Muscle layer of duodenum (tissue), 2 donors: ENCODE measurements around the gene NAALADL2.
"Not testable (repeated sequence)": the region's sequence is repeated elsewhere in the genome, so short reads cannot be mapped to it uniquely, and the experiment has no call there.

Experiments used
- H3K27ac ChIP-seq: one replicate; pipeline ENCODE4 v1.7.0; 2013; ENCODE audit warnings: mild to moderate bottlenecking, low read length
- H3K27me3 ChIP-seq: one replicate; pipeline ENCODE4 v1.7.0; 2013; ENCODE audit warnings: low read depth, mild to moderate bottlenecking, control low read depth, low read length
- H3K36me3 ChIP-seq, 2 donors: one replicate each; pipeline ENCODE4 v1.7.0; 2013; ENCODE audit warnings: low read length in 2 of 2, control low read depth in 1 of 2, mild to moderate bottlenecking in 1 of 2; ENCODE audit not compliant: insufficient read depth in 2 of 2, control insufficient read depth in 1 of 2
- H3K4me1 ChIP-seq, 2 donors: one replicate each; pipeline ENCODE4 v1.7.0; 2013; ENCODE audit warnings: low read length in 2 of 2, mild to moderate bottlenecking in 2 of 2, control low read depth in 1 of 2, moderate library complexity in 1 of 2; ENCODE audit not compliant: insufficient read depth in 2 of 2, control insufficient read depth in 1 of 2
- H3K4me3 ChIP-seq, 2 donors: one replicate each; pipeline ENCODE4 v1.7.0; 2013; ENCODE audit warnings: low read length in 2 of 2, low read depth in 1 of 2, mild to moderate bottlenecking in 1 of 2
- H3K9me3 ChIP-seq, 2 donors: one replicate each; pipeline ENCODE4 v1.7.0; 2013; ENCODE audit warnings: low read length in 2 of 2, control low read depth in 1 of 2, mild to moderate bottlenecking in 1 of 2; ENCODE audit not compliant: control insufficient read depth in 1 of 2
- donor health status: healthy.

Gene NAALADL2

DNA sequence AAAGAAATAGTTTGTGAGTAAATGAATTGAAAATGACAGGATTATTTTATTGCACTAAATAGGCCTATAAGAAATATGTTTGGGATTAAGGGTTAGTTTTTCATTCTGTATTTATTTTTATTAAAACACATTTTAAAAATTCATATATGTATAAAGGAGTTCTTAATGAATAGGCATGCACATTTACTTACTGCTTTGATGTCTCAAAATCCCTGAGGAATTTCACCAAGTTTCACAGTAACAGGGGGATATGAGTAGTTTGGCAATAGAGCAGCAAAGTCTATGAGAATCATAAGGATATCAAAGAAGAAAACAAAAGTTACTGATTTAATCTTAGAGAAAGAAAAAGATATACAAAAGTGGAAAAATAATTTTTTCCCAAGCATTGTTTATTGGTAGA is 411.7 kb downstream of the NAALADL2 start:
- H3K9me3 ChIP-seq, result no peaks in the 10 kb centered on the region
- no peak overlapping the region for H3K27ac ChIP-seq
- H3K27me3 ChIP-seq, result no peaks in the 10 kb centered on the region
- no peaks in the 10 kb centered on the region for H3K4me1 ChIP-seq
- no peak overlapping the region for H3K4me3 ChIP-seq
- no peaks in the 10 kb centered on the region for H3K36me3 ChIP-seq

DNA sequence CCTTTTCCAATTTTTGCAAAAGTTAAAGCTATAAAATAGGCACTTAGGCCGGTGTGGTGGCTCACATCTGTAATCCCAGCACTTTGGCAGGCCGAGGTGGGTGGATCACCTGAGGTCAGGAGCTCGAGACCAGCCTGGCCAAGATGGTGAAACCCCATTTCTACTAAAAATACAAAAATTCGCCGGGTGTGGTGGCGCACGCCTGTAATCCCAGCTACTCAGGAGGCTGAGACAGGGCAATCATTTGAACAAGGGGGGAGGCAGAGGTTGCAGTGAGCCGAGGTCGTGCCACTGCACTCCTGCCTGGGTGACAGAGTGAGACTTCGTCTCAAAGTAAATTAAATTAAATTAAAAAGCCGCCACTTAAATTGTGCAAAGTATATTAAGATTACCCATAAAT is 412.3 kb downstream of the NAALADL2 start:
- not testable (repeated sequence) for H3K27ac ChIP-seq, H3K4me1 ChIP-seq, H3K36me3 ChIP-seq, H3K4me3 ChIP-seq, H3K27me3 ChIP-seq, H3K9me3 ChIP-seq

DNA sequence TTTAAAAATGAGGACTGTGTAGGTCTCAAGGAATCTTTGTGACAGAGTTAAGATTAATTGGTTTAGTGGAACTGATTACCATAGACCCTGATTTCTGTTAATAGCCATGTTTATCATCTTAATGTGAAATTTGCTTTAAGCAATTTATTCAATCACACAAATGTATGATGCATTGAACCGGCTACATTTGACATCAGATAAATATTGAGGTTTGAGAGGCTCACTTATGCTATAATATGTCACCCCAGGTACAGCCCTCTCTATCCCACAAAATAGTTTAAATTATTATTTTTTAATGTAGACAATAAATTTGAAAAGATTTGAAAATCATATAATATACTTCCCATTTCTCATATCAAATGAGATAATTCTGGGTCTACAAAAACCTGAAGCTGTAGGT is 413.3 kb downstream of the NAALADL2 start:
- no peak overlapping the region for H3K27ac ChIP-seq
- no peak overlapping the region for H3K4me3 ChIP-seq
- no peaks in the 10 kb centered on the region for H3K9me3 ChIP-seq
- H3K27me3 ChIP-seq, result no peaks in the 10 kb centered on the region
- no peaks in the 10 kb centered on the region for H3K36me3 ChIP-seq
- H3K4me1 ChIP-seq, result no peaks in the 10 kb centered on the region

DNA sequence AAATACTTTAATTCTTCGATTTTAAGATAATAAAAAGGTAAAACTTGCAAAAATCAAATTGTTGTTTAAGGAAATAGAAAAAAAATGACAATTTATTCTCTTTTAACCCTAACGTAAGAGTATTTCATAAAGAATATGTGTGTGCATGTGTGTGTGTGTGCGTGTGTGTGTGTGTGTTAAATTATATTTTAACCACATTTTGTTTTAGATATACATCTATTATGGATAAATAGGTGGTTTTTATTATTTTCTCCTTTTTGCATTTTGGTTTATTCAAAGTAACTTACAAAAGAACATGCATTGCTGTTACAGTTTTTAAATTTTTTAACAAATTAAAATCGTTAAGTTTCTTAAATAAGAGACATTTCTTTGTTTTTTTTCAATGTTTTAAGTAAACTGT is 414.4 kb downstream of the NAALADL2 start:
- no peaks in the 10 kb centered on the region for H3K9me3 ChIP-seq
- H3K4me1 ChIP-seq, result no peaks in the 10 kb centered on the region
- no peak overlapping the region for H3K27ac ChIP-seq
- H3K4me3 ChIP-seq, result no peak overlapping the region
- H3K36me3 ChIP-seq, result no peaks in the 10 kb centered on the region
- H3K27me3 ChIP-seq, result no peaks in the 10 kb centered on the region

DNA sequence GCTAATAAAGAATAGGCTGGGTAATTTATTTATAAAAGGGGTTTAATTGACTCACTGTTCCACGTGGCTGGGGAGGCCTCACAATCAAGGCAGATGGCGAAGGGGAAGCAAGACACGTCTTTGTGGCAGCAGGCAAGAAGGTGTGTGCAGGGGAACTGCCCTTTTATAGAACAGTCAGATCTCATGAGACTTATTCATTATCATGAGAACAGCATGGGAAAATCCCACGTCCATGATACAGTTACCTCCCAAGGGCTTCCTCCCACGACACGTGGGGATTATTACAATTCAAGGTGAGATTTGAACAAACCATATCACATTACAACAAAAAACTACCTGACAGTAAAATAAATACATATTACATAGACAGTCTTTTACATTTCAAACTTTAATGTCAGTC is 414.9 kb downstream of the NAALADL2 start:
- Histone ChIP-seq H3K27ac (no peak overlapping the region), H3K4me1 (no peaks in the 10 kb centered on the region), H3K36me3 (no peaks in the 10 kb centered on the region), H3K27me3 (no peaks in the 10 kb centered on the region), H3K4me3 (no peak overlapping the region), H3K9me3 (no peaks in the 10 kb centered on the region)

DNA sequence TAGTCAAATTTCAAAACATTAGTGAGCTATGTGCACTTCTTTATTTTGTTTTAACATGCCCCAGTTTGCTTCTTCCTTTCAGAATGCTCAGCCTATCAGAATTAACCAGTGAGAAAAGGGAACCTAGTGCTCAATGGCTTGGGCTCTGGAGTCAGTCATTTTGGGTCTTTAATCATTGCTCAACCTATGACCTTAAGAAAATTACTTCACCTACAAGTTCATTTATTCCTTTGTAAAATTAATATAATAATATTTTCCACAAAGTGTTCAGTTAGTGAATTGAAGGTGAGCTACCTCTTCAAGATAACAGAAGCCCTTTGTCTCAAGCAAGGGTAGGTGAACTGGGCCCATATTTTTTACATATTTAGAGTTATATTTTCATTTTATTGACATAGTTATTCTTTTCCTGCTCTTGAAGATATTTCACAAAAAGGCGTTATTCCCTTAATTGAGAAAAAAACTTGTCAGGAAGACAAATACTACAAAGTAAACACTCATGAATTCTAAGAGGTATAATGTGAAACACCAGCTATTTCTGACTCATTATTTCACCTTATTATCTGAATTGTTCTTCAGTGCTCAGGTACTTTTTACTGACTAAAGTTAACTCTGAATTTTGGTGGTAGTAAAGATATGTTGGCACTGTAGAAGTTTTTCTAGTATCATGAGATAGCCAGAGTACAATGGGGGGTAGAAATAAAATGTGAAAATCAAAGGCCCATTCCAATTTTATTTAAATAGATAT is 415.5 kb downstream of the NAALADL2 start:
- H3K27me3 ChIP-seq, result no peaks in the 10 kb centered on the region
- no peaks in the 10 kb centered on the region for H3K4me1 ChIP-seq
- H3K27ac ChIP-seq, result no peak overlapping the region
- no peaks in the 10 kb centered on the region for H3K36me3 ChIP-seq
- H3K4me3 ChIP-seq, result no peak overlapping the region
- H3K9me3 ChIP-seq, result no peaks in the 10 kb centered on the region

DNA sequence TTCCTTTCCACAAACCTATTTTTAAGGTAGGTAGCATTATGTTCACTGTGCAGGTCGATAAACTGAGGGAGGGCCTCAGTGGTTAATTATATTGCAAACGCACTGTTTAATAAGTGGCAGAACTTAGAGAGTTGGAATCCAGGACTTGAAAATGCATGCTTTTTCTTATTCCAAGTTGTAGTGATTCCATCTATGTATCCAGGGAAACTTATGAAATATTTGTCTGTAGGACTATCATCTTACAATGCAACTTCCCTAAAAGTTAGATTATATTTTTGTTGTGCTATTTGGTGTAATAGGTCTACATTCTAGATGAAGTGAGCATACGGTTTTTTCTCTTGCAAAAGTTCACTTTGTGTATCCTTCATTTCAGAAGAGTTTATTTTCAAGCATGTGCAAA is 419.5 kb downstream of the NAALADL2 start:
- Histone ChIP-seq H3K27ac (no peak overlapping the region), H3K4me1 (no peaks in the 10 kb centered on the region), H3K27me3 (no peaks in the 10 kb centered on the region), H3K9me3 (no peaks in the 10 kb centered on the region), H3K4me3 (no peak overlapping the region), H3K36me3 (no peaks in the 10 kb centered on the region)

DNA sequence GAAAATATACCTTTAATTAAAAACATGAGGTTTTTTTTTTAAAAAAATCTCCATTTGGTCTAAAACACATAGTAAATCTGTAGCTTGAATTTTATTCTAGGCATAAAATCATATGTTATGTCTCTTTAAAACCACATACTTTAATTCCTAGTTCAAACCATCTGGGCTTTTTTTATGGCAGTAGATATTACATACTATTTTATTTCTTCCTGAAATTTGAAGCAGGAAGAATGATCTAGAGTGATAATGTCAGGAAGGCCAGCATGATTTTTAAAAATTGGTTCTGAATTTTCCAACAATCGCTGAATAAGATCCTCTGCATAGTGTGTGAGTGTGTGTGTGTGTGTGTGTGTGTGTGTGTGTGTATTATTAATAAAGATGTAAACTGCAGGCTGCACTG is 420.3 kb downstream of the NAALADL2 start:
- Histone ChIP-seq H3K27ac (no peak overlapping the region), H3K9me3 (no peaks in the 10 kb centered on the region), H3K27me3 (no peaks in the 10 kb centered on the region), H3K4me3 (no peak overlapping the region), H3K36me3 (no peaks in the 10 kb centered on the region), H3K4me1 (no peaks in the 10 kb centered on the region)

DNA sequence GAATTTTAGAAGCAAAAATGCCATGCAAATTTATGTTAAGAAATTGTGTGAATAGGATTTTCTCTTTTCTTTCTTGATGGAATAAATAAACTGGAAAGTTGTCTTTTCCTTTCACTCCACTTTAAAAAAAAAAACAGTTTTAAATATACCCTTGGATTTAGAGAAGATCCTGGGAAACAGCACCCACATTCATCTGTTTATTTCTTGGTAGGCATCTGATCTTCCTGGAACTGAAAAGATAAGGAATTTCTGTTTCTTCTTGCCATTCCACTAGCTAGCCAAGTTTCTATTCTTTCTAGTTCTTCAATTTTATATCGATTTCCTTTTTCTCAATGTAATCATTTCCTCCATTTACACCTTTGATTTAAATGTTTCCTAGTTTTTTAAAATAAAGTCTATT is 420.8 kb downstream of the NAALADL2 start:
- Histone ChIP-seq H3K27me3 (no peaks in the 10 kb centered on the region), H3K9me3 (no peaks in the 10 kb centered on the region), H3K36me3 (no peaks in the 10 kb centered on the region), H3K4me3 (no peak overlapping the region), H3K4me1 (no peaks in the 10 kb centered on the region), H3K27ac (no peak overlapping the region)

DNA sequence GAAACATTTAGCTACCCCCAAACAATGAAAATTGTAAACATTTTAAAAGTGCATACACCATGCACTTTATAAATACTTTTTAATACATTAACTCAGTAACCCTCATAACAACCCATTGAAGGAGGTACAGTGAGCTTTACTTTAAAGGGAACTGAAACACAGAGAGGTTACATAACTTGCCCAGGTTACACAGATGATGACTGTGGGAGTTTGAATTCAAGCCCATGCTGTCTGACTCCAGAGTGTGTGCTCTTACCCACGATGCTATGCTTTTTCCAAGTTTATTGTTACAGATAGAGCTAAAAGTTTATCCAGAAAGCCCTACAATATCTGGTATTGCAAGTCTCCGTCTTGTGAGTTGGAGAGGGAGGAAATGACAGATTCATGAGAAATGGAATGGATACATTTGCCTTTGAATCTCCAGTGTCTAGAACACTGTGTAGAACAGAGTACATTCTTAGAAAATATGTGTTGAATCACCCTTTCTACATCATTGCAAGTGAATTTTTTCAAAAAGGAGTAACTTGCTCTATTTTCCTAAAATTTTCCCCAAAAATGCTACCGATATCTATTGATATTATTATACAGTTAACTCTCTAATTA is 428.3 kb downstream of the NAALADL2 start:
- H3K36me3 ChIP-seq, result no peaks in the 10 kb centered on the region
- H3K4me3 ChIP-seq, result no peak overlapping the region
- no peak overlapping the region for H3K27ac ChIP-seq
- H3K4me1 ChIP-seq, result no peaks in the 10 kb centered on the region
- no peaks in the 10 kb centered on the region for H3K9me3 ChIP-seq
- H3K27me3 ChIP-seq, result no peaks in the 10 kb centered on the region

DNA sequence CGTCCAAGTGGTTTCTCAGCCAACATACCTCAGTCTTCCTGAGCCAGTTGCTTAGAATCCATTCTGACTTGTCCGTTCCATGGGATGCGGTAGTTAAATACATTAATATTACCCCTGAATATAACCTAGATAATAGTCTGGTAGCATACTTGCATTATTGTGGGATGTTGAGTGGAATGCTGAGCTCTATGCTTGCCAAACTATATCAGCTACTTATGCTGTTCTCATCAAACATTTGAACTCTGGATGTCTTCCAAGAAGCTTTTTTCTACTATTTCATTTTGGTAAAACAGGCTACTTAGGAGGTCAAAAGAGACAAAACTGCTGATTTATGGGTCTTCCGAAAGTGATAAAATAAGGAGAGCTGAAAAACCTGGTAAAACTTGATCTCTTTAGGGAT is 429.5 kb downstream of the NAALADL2 start:
- Histone ChIP-seq H3K9me3 (no peaks in the 10 kb centered on the region), H3K4me3 (no peak overlapping the region), H3K27me3 (no peaks in the 10 kb centered on the region), H3K27ac (no peak overlapping the region), H3K4me1 (no peaks in the 10 kb centered on the region), H3K36me3 (no peaks in the 10 kb centered on the region)

DNA sequence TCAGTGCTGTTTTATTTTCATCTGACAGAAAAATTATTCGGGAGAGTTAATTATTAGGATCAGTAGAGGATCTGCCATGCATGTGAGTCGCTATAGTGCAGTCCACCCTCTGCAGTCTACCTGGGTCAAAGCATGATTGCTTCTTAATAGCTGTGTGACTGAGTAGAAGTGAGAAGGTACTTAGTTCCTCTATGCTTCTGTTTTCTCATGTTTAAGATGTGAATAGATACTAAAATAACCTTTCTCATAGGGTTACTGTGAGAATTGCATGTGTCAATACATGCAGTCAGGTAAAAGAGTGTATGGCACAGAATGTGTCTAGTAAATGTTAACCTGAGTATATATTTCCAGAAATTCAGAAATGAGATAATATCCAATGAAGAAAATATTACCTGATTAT is 435.7 kb downstream of the NAALADL2 start:
- Histone ChIP-seq H3K27ac (no peak overlapping the region), H3K9me3 (no peaks in the 10 kb centered on the region), H3K36me3 (no peaks in the 10 kb centered on the region), H3K4me1 (no peaks in the 10 kb centered on the region), H3K4me3 (no peak overlapping the region), H3K27me3 (no peaks in the 10 kb centered on the region)
